Measurements from ENCODE around the gene ADAT2. TPM values are rescaled to one million over a fixed set of nuclear protein-coding genes. Genes with fewer than 3 reads are reported as not detected.

Gene ADAT2
- total and polyA plus RNA-seq, 2 donors (not counting 3 experiments of a cell fraction or from before 2014, with no cell fraction given) = 5.4 to 9.8 TPM

DNA sequence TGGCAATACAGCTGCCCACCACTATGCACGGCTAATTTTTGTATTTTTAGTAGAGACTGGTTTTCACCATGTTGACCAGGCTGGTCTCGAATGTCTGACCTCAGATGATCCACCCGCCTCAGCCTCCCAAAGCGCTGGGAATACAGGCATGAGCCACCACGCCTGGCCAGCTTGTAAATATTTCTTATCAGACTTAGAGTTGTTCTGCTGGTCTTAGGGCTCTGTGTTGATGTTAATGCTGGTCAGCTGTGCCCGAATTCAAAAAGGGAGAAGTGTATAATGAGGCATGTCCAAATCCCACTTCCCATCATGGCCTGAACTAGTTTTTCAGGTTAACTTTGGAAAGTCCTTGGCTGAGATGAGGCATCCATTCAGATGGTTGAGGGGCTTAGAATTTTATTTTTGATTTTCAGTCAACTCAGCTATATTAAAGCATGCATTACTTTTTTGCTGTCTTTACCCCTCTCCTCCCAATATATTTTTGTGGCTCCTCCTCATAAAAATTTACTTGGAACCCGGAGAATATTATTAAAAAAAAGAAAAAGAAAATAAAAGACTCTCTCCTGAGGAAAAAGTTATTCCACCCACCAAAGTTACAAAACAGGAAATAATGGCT lies 47.7 kb downstream of the ADAT2 start:
- Histone ChIP-seq H3K9me3 (replicated peaks; ENCODE audit: control insufficient read depth, insufficient read depth, low read length) (no peaks in the 10 kb centered on the region), H3K36me3 (ENCODE audit: control insufficient read depth in 2 of 2, extremely low read depth in 1 of 2, insufficient read depth in 2 of 2, low read length in 2 of 2) (no peaks in the 10 kb centered on the region), H3K4me2 (ENCODE audit: insufficient read depth, low read length) (no peak overlapping the region), H2AFZ (ENCODE audit: low read depth, low read length) (no peak overlapping the region), H3K9me1 (replicated peaks; ENCODE audit: control insufficient read depth, extremely low read depth, insufficient read depth, low read length) (no peaks in the 10 kb centered on the region), H3K27ac (ENCODE audit: insufficient read depth, low read depth, low read length) (no peak overlapping the region), H3K4me3 (replicated peaks in 1 of 3; ENCODE audit: insufficient read depth in 1 of 3, low read depth in 1 of 3, low read length in 3 of 3) (no peak overlapping the region), H3K79me2 (ENCODE audit: control insufficient read depth, insufficient read depth, low read length) (no peaks in the 10 kb centered on the region), H3K4me1 (ENCODE audit: control insufficient read depth, extremely low read depth, insufficient read depth, low read length) (peaks cover 2% of the 10 kb centered on the region), H3K9ac (replicated peaks; ENCODE audit: extremely low read depth, insufficient read depth, low read length) (no peak overlapping the region), H4K20me1 (replicated peaks; ENCODE audit: control insufficient read depth, extremely low read depth, insufficient read depth, low read length) (no peaks in the 10 kb centered on the region), H3K27me3 (ENCODE audit: control insufficient read depth in 2 of 2, insufficient read depth in 2 of 2, low read length in 2 of 2) (no peaks in the 10 kb centered on the region)
- dilution Hi-C loops (cut with MboI; ENCODE audit: extremely low pct_ligation_motif_present, low sequenced_read_pairs) (no loop called here), intact Hi-C loops (cut with micrococcal nuclease) (no loop called here)
- BruUV-seq (replicated peaks) = no TSS peak
- FAIRE-seq (no peak), DNase-seq (ENCODE audit: low read depth, low spot score) (no peak)
- TF ChIP-seq MYC (IDR thresholded peaks at IDR 0.05; ENCODE audit: low read depth, low read length) = no peak
- TF ChIP-seq, protein P1, sequence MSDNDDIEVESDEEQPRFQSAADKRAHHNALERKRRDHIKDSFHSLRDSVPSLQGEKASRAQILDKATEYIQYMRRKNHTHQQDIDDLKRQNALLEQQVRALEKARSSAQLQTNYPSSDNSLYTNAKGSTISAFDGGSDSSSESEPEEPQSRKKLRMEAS (IDR thresholded peaks at IDR 0.05; ENCODE audit: insufficient read depth, insufficient read length) = no peak
- no peak for TF ChIP-seq POLR2AphosphoS5 (IDR thresholded peaks at IDR 0.05; ENCODE audit: insufficient read depth, low read depth, low read length)
- CTCF ChIA-PET = interaction anchor here (1.7 to 2.4 kb wide), 2 partner anchors 13 to 170 kb away, joined by 4 to 7 read pairs; no protein-coding TSS in a partner anchor
- POLR2A ChIA-PET = no interaction called here

DNA sequence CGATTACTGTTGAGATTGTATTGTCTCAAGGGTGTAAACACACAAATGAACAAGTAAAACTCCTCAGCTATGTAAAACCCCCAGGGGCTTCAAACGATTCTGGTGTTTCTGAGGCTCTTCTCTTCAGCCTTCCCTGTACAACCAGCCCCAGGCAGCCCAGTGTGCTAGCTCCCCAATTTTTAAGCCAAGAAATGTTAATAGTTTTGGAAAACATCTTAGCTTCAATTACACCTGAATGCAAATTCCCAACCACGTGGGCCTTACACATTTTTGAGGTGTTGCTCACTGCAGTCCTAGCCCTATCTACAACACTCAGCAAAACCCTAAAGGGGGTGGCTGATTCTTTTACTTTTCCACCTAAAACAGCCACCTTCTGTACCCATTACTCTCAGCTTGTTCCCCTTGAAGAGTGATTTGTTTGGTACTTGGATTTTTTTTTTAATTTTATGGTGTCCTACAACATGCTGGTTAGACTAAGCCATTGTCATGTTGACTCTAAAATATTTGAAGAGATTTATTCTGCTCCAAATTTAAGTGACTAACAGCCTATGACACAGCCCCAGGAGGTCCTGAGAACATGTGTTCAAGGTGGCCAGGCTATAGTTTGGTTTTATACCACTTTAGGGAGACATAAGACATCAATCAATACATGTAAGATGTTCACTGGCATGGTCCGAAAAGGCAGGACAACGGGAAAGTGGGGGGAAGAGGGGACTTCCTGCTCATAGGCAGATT lies 48.7 kb downstream of the ADAT2 start:
- Histone ChIP-seq H3K4me2 (ENCODE audit: insufficient read depth, low read length) (no peak overlapping the region), H4K20me1 (replicated peaks; ENCODE audit: control insufficient read depth, extremely low read depth, insufficient read depth, low read length) (no peaks in the 10 kb centered on the region), H3K27me3 (ENCODE audit: control insufficient read depth in 2 of 2, insufficient read depth in 2 of 2, low read length in 2 of 2) (no peaks in the 10 kb centered on the region), H3K9me3 (replicated peaks; ENCODE audit: control insufficient read depth, insufficient read depth, low read length) (no peaks in the 10 kb centered on the region), H3K4me1 (ENCODE audit: control insufficient read depth, extremely low read depth, insufficient read depth, low read length) (peaks cover 2% of the 10 kb centered on the region), H3K27ac (ENCODE audit: insufficient read depth, low read depth, low read length) (no peak overlapping the region), H3K4me3 (replicated peaks in 1 of 3; ENCODE audit: insufficient read depth in 1 of 3, low read depth in 1 of 3, low read length in 3 of 3) (no peak overlapping the region), H3K9ac (replicated peaks; ENCODE audit: extremely low read depth, insufficient read depth, low read length) (no peak overlapping the region), H3K9me1 (replicated peaks; ENCODE audit: control insufficient read depth, extremely low read depth, insufficient read depth, low read length) (no peaks in the 10 kb centered on the region), H3K79me2 (ENCODE audit: control insufficient read depth, insufficient read depth, low read length) (no peaks in the 10 kb centered on the region), H2AFZ (ENCODE audit: low read depth, low read length) (no peak overlapping the region), H3K36me3 (ENCODE audit: control insufficient read depth in 2 of 2, extremely low read depth in 1 of 2, insufficient read depth in 2 of 2, low read length in 2 of 2) (no peaks in the 10 kb centered on the region)
- DNase-seq (ENCODE audit: low read depth, low spot score) = no peak
- ChIA-PET CTCF (interaction anchor here (0.9 to 1.9 kb wide), 3 partner anchors 14 to 157 kb away, joined by 3 to 5 read pairs (median 4); no protein-coding TSS in a partner anchor), POLR2A (no interaction called here)
- intact Hi-C loops (cut with micrococcal nuclease) (no loop called here), dilution Hi-C loops (cut with MboI; ENCODE audit: extremely low pct_ligation_motif_present, low sequenced_read_pairs) (no loop called here)
- no TSS peak for BruUV-seq (replicated peaks)
- no peak for FAIRE-seq
- TF ChIP-seq POLR2A (IDR thresholded peaks at IDR 0.05; ENCODE audit: low read depth, low read length) (no peak), POLR2AphosphoS5 (IDR thresholded peaks at IDR 0.05; ENCODE audit: insufficient read depth, low read depth, low read length) (no peak), JUN (IDR thresholded peaks at IDR 0.05; ENCODE audit: borderline replicate concordance, insufficient read depth, insufficient read length, low read depth) (no peak), EZH2 (IDR thresholded peaks at IDR 0.05; ENCODE audit: borderline replicate concordance, low read depth, low read length, severe bottlenecking) (no peak), FOS (IDR thresholded peaks at IDR 0.05; ENCODE audit: borderline replicate concordance, insufficient read depth, low read length) (no peak), MYC (IDR thresholded peaks at IDR 0.05; ENCODE audit: low read depth, low read length) (no peak), GATA2 (IDR thresholded peaks at IDR 0.05; ENCODE audit: insufficient read depth, insufficient read length, low read depth, low read length) (no peak)
- TF ChIP-seq, protein P1 (IDR thresholded peaks at IDR 0.05; ENCODE audit: insufficient read depth, insufficient read length) = no peak
- TF ChIP-seq, protein P2, sequence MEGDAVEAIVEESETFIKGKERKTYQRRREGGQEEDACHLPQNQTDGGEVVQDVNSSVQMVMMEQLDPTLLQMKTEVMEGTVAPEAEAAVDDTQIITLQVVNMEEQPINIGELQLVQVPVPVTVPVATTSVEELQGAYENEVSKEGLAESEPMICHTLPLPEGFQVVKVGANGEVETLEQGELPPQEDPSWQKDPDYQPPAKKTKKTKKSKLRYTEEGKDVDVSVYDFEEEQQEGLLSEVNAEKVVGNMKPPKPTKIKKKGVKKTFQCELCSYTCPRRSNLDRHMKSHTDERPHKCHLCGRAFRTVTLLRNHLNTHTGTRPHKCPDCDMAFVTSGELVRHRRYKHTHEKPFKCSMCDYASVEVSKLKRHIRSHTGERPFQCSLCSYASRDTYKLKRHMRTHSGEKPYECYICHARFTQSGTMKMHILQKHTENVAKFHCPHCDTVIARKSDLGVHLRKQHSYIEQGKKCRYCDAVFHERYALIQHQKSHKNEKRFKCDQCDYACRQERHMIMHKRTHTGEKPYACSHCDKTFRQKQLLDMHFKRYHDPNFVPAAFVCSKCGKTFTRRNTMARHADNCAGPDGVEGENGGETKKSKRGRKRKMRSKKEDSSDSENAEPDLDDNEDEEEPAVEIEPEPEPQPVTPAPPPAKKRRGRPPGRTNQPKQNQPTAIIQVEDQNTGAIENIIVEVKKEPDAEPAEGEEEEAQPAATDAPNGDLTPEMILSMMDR (IDR thresholded peaks at IDR 0.05; ENCODE audit: extremely low read depth in 1 of 2, insufficient read depth in 1 of 2, low read depth in 1 of 2, low read length in 2 of 2) = no peak
